Transverse colon (tissue), 4 donors: Measurements from ENCODE around the gene PHF20. TPM values are rescaled to one million over a fixed set of nuclear protein-coding genes. Genes with fewer than 3 reads are reported as not detected.
"Not testable (repeated sequence)": the region's sequence is repeated elsewhere in the genome, so short reads cannot be mapped to it uniquely, and the experiment has no call there.

Experiments
- DNase-seq: peaks from one replicate; pipeline ENCODE4 v3.0.0-alpha.2; 2019
- H3K27ac ChIP-seq, 4 donors: fragments of 200-600 bp; sonication (generic); 2 replicates each; pipeline ENCODE4 v1.5.1; 2016 to 2018; ENCODE audit warnings: inconsistent platforms in 4 of 4
- H3K27me3 ChIP-seq: fragments of 200-600 bp; sonication (generic); 2 replicates; pipeline ENCODE4 v1.5.1; 2017; ENCODE audit warnings: inconsistent platforms
- H3K36me3 ChIP-seq, 4 donors: fragments of 200-600 bp; sonication (generic); 2 replicates each; pipeline ENCODE4 v1.5.1; 2017 to 2019; ENCODE audit warnings: inconsistent platforms in 4 of 4
- H3K4me1 ChIP-seq, 4 donors: fragments of 200-600 bp; sonication (generic); 2 replicates each; pipeline ENCODE4 v1.5.1; 2017 to 2020; ENCODE audit warnings: inconsistent platforms in 4 of 4
- H3K4me3 ChIP-seq, 4 donors: fragments of 200-600 bp; sonication (generic); 1 replicate in 1 of 4; 2 replicates in 3 of 4; pipeline versions ENCODE4 v1.5.1 to v1.6.1; 2017 to 2019; ENCODE audit warnings: inconsistent platforms in 4 of 4
- H3K9me3 ChIP-seq, 2 donors: fragments of 200-600 bp; sonication (generic); 2 replicates each; pipeline ENCODE4 v1.5.1; 2017 to 2019; ENCODE audit warnings: inconsistent platforms in 2 of 2
- CTCF ChIP-seq, 5 experiments: fragments of 200-600 bp in 3 of 5; fragments of 450-650 bp in 2 of 5; sonication (generic) in 3 of 5; IDR thresholded peaks; 1 replicate in 2 of 5; 2 replicates in 3 of 5; pipeline ENCODE4 v1.5.1; 2016 to 2017; ENCODE audit warnings: antibody characterized with exemption in 5 of 5, inconsistent platforms in 3 of 5, mild to moderate bottlenecking in 2 of 5, moderate library complexity in 1 of 5
- EP300 ChIP-seq: sonication (generic); formaldehyde crosslinking; IDR thresholded peaks from one replicate; pipeline ENCODE4 v1.6.1; 2017; ENCODE audit warnings: antibody characterized with exemption, low read depth
- POLR2A ChIP-seq: fragments of 450-650 bp; IDR thresholded peaks from one replicate; pipeline ENCODE4 v1.6.1; 2016; ENCODE audit warnings: antibody characterized with exemption, mild to moderate bottlenecking, moderate library complexity
- POLR2AphosphoS5 ChIP-seq, 3 donors: sonication (generic); formaldehyde crosslinking; IDR thresholded peaks; one replicate each; pipeline ENCODE4 v1.6.1; 2016; ENCODE audit warnings: antibody characterized with exemption in 3 of 3
- WGBS, 2 donors: methylation state at CpG; one replicate each; pipeline ENCODE4 v1.1.5; 2018; ENCODE audit warnings: low coverage in 1 of 2; 5-methylcytosine and 5-hydroxymethylcytosine counted together
- in situ Hi-C, 4 donors: fragments of 200-750 bp; cut with MboI; loops; one replicate each; pipeline versions ENCODE4 v1.15.0 to v1.15.1; 2017; ENCODE audit warnings: low sequenced_read_pairs in 3 of 4, low pct_ligation_motif_present in 1 of 4, low pct_unique_long_range_greater_than_20kb in 1 of 4
- intact Hi-C: fragments of 100-400 bp; cut with DNase I; formaldehyde crosslinking; loops from one replicate; pipeline ENCODE4 v1.15.1; 2023; ENCODE audit warnings: low total_unique reads
- total RNA-seq, 4 donors: library from RNA; depleted of rRNA; stranded (reverse); fragments of >200 nt; gene quantifications; one replicate each; pipeline ENCODE4 v1.1.0, GENCODE V29; 2016

Gene PHF20
- total RNA-seq, 4 donors from 2014 or later: 20.6 to 88.6 (median 43.1) TPM

- intact Hi-C loops: loop anchor here (10.0 kb wide), 1 partner anchor 131 kb away; the partner anchor contains the start of gene RBM39
- no peak for TF ChIP-seq CTCF (IDR thresholded peaks at IDR 0.05)
- no peak for TF ChIP-seq EP300
- no peak for TF ChIP-seq POLR2AphosphoS5 (IDR thresholded peaks at IDR 0.05)
- no peak for TF ChIP-seq POLR2A
- H3K4me3 ChIP-seq: no peak overlapping the region
- in situ Hi-C loops: loop anchor here in 3 of 4 donors (25.0 kb wide), 2 partner anchors 164 to 389 kb away; no protein-coding TSS in a partner anchor
- 90 to 92% methylated on average over 2 to 3 of the region's 3 CpGs for WGBS, 2 donors
- DNase-seq: no peak
- no peaks in the 10 kb centered on the region for H3K36me3 ChIP-seq
- no peaks in the 10 kb centered on the region for H3K27me3 ChIP-seq
- no peak overlapping the region for H3K27ac ChIP-seq
- peaks cover 0 to 5% (median 2%) of the 10 kb centered on the region in 4 donors for H3K4me1 ChIP-seq
- H3K9me3 ChIP-seq: no peaks in the 10 kb centered on the region
Measured at GRCh38 chr20:35876033-35876320, 104.2 kb downstream of the PHF20 start.

- no peak for DNase-seq
- H3K4me3 ChIP-seq: no peak overlapping the region
- 92 to 94% methylated on average over 2 of the region's 2 CpGs for WGBS, 2 donors
- TF ChIP-seq EP300 (no peak), POLR2AphosphoS5 (IDR thresholded peaks at IDR 0.05) (no peak), POLR2A (no peak), CTCF (IDR thresholded peaks at IDR 0.05) (no peak)
- no peaks in the 10 kb centered on the region for H3K9me3 ChIP-seq
- no peak overlapping the region for H3K27ac ChIP-seq
- in situ Hi-C loops: loop anchor here in 3 of 4 donors (25.0 kb wide), 2 partner anchors 165 to 390 kb away; no protein-coding TSS in a partner anchor
- no peaks in the 10 kb centered on the region for H3K4me1 ChIP-seq
- H3K27me3 ChIP-seq: no peaks in the 10 kb centered on the region
- intact Hi-C loops: loop anchor here (10.0 kb wide), 1 partner anchor 133 kb away; the partner anchor contains the start of gene RBM39
- no peaks in the 10 kb centered on the region for H3K36me3 ChIP-seq
Measured at GRCh38 chr20:35877611-35878010, 105.8 kb downstream of the PHF20 start.

GRCh38 chr20:35878113-35878625 lies 106.4 kb downstream of the PHF20 start:
- Histone ChIP-seq H3K36me3 (no peaks in the 10 kb centered on the region), H3K27me3 (no peaks in the 10 kb centered on the region), H3K4me1 (no peaks in the 10 kb centered on the region), H3K9me3 (no peaks in the 10 kb centered on the region), H3K27ac (no peak overlapping the region), H3K4me3 (no peak overlapping the region)
- DNase-seq: no peak
- 85 to 89% methylated on average over 6 of the region's 6 CpGs for WGBS, 2 donors
- intact Hi-C loops (loop anchor here (10.0 kb wide), 1 partner anchor 133 kb away; the partner anchor contains the start of gene RBM39), in situ Hi-C loops (loop anchor here in 3 of 4 donors (25.0 kb wide), 2 partner anchors 166 to 391 kb away; no protein-coding TSS in a partner anchor)
- TF ChIP-seq POLR2A (no peak), CTCF (IDR thresholded peaks at IDR 0.05) (no peak), EP300 (no peak), POLR2AphosphoS5 (IDR thresholded peaks at IDR 0.05) (no peak)

GRCh38 chr20:35881676-35882075 lies 109.9 kb downstream of the PHF20 start:
- in situ Hi-C loops (loop anchor here in 3 of 4 donors (25.0 kb wide), 2 partner anchors 169 to 394 kb away; no protein-coding TSS in a partner anchor), intact Hi-C loops (no loop called here)
- WGBS, 2 donors: 96% methylated on average over 1 of the region's 1 CpG; no CpG with 5 or more reads in 1 of the 2 donors
- Histone ChIP-seq H3K27ac (no peak overlapping the region), H3K4me1 (peaks cover 0 to 6% (median 2%) of the 10 kb centered on the region in 4 donors), H3K9me3 (no peaks in the 10 kb centered on the region), H3K4me3 (no peak overlapping the region), H3K36me3 (no peaks in the 10 kb centered on the region), H3K27me3 (no peaks in the 10 kb centered on the region)
- no peak for DNase-seq
- TF ChIP-seq POLR2AphosphoS5 (IDR thresholded peaks at IDR 0.05) (no peak), EP300 (no peak), POLR2A (no peak), CTCF (IDR thresholded peaks at IDR 0.05) (no peak)

GRCh38 chr20:35882427-35883161 lies 110.8 kb downstream of the PHF20 start:
- in situ Hi-C loops: loop anchor here in 3 of 4 donors (25.0 kb wide), 2 partner anchors 170 to 395 kb away; no protein-coding TSS in a partner anchor
- peak overlapping the region; percentile 62 to 84 (median 74) for H3K27ac ChIP-seq
- 92 to 93% methylated on average over 5 to 9 of the region's 9 CpGs for WGBS, 2 donors

More at GRCh38 chr20:35882427-35883161, 110.8 kb downstream of the PHF20 start:
- H3K4me1 ChIP-seq, DNase-seq, intact Hi-C loops, H3K36me3 ChIP-seq, H3K9me3 ChIP-seq, H3K27me3 ChIP-seq, H3K4me3 ChIP-seq: not testable (repeated sequence)
